OCI-LY7 (cell line): Measurements from ENCODE around the gene CD55. TPM values are rescaled to one million over a fixed set of nuclear protein-coding genes. Genes with fewer than 3 reads are reported as not detected.

ENCODE experiments used
- BruUV-seq: library from RNA; stranded (reverse); fragments of 400-500 nt; replicated peaks from 2 replicates; lab custom pipeline; 2021; lab: Mats Ljungman, UMichigan
- CTCF ChIA-PET: fragments of 300-600 bp; sonication (Branson Sonifier 250); formaldehyde crosslinking; loops from one replicate; lab custom pipeline; 2022; ENCODE audit warnings: antibody characterized with exemption; ENCODE audit not compliant: unreplicated experiment; lab: Charles Lee
- POLR2A ChIA-PET: fragments of 300-600 bp; sonication (Branson Sonifier 250); formaldehyde crosslinking; loops from one replicate; lab custom pipeline; 2022; ENCODE audit warnings: antibody characterized with exemption; lab: Charles Lee
- DNase-seq: peaks from one replicate; pipeline ENCODE4 v3.0.0-alpha.2; 2015; ENCODE audit warnings: low spot score
- H2AFZ ChIP-seq: fragments of 200-600 bp; sonication (generic), shearing (Covaris generic); 2 replicates; pipeline ENCODE4 v1.6.1; 2014; ENCODE audit warnings: mild to moderate bottlenecking, antibody characterized with exemption, low read length, moderate library complexity
- H3K27ac ChIP-seq: fragments of 200-600 bp; sonication (generic); 2 replicates; pipeline ENCODE4 v1.5.1; 2014; ENCODE audit warnings: mixed run types, low read depth, mild to moderate bottlenecking, moderate library complexity, low read length, inconsistent platforms; ENCODE audit not compliant: poor library complexity, severe bottlenecking
- H3K36me3 ChIP-seq: fragments of 200-600 bp; sonication (generic); 2 replicates; pipeline ENCODE4 v1.6.1; 2014; ENCODE audit warnings: mild to moderate bottlenecking, antibody characterized with exemption, low read length, moderate library complexity, mixed read lengths; ENCODE audit not compliant: insufficient read depth
- H3K4me1 ChIP-seq: fragments of 200-600 bp; sonication (generic); 2 replicates; pipeline ENCODE4 v1.5.1; 2014; ENCODE audit warnings: mild to moderate bottlenecking, low read length; ENCODE audit not compliant: insufficient read depth, poor library complexity, severe bottlenecking
- H3K4me2 ChIP-seq: fragments of 200-600 bp; sonication (generic); 2 replicates; pipeline ENCODE4 v1.6.1; 2014; ENCODE audit warnings: mild to moderate bottlenecking, low read length
- H3K4me3 ChIP-seq: fragments of 200-600 bp; sonication (generic); 2 replicates; pipeline ENCODE4 v1.5.1; 2014; ENCODE audit warnings: mild to moderate bottlenecking, low read depth, low read length; ENCODE audit not compliant: poor library complexity, severe bottlenecking
- H3K79me2 ChIP-seq: fragments of 200-600 bp; sonication (generic); 2 replicates; pipeline ENCODE4 v1.6.1; 2016; ENCODE audit warnings: low read depth, mild to moderate bottlenecking, low read length, moderate library complexity, mixed read lengths; ENCODE audit not compliant: insufficient read depth
- H3K9me2 ChIP-seq: fragments of 200-600 bp; sonication (generic); 2 replicates; pipeline ENCODE4 v1.6.1; 2016; ENCODE audit warnings: mild to moderate bottlenecking, low read length, mixed read lengths; ENCODE audit not compliant: insufficient read depth
- H3K9me3 ChIP-seq: fragments of 200-600 bp; sonication (generic); 2 replicates; pipeline ENCODE4 v1.6.1; 2014; ENCODE audit warnings: mild to moderate bottlenecking, mixed run types, low read length, mixed read lengths
- H4K20me1 ChIP-seq: fragments of 200-600 bp; sonication (generic); 2 replicates; pipeline ENCODE4 v1.6.1; 2014; ENCODE audit warnings: mild to moderate bottlenecking, antibody characterized with exemption, low read length, moderate library complexity, mixed read lengths; ENCODE audit not compliant: insufficient read depth
- CTCF ChIP-seq: fragments of 200-600 bp; sonication (generic); conservative IDR thresholded peaks from 2 replicates; pipeline ENCODE4 v1.5.1; 2014; ENCODE audit warnings: mild to moderate bottlenecking, antibody characterized with exemption, low read length, moderate library complexity, mixed read lengths
- EZH2phosphoT487 ChIP-seq: fragments of 200-600 bp; sonication (generic); IDR thresholded peaks from 2 replicates; pipeline ENCODE4 v1.6.1; 2018; ENCODE audit warnings: low read depth, borderline replicate concordance, mild to moderate bottlenecking, mixed run types, antibody characterized with exemption, low read length, moderate library complexity, mixed read lengths
- intact Hi-C: fragments of 100-400 bp; cut with micrococcal nuclease; formaldehyde crosslinking; loops from one replicate; pipeline ENCODE4 v1.10.0; 2022; ENCODE audit not compliant: unreplicated experiment
- total RNA-seq, 2 experiments: library from RNA; depleted of rRNA in 1 of 2; stranded (reverse); fragments of >200 nt in 1 of 2; shearing (Covaris generic) in 1 of 2; gene quantifications; 2 replicates each; pipeline ENCODE4 v1.2.3, GENCODE V29; 2014 to 2022

CD55 gene
- total RNA-seq, 2 experiments from 2014 or later = 20.0 to 28.1 TPM

DNA sequence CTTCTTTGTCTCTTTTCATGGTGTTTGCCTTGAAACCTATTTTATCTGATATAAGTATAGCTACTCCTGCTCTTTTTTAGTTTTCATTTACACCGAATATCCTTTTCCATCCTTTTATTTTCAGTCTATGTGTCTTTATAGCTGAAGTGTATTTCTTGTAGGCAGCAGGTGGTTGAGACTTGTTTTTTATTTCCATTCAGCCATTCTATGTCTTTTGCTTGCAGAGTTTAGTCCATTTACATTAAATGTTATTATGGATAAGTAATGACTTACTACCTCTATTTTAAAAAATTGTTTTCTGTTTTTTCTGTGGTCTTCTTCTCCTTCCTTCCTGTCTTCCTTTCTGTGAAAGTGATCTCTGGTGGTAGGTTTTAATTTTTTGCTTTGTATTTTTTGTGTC lies 45.0 kb upstream of the CD55 start:
- CTCF ChIA-PET = no interaction called here
- no peaks in the 10 kb centered on the region for H3K36me3 ChIP-seq
- H4K20me1 ChIP-seq = no peaks in the 10 kb centered on the region
- H3K9me2 ChIP-seq = no peaks in the 10 kb centered on the region
- H3K4me3 ChIP-seq = no peak overlapping the region
- POLR2A ChIA-PET = no interaction called here
- no peak overlapping the region for H3K27ac ChIP-seq
- no peaks in the 10 kb centered on the region for H3K9me3 ChIP-seq
- intact Hi-C loops = no loop called here
- no peak overlapping the region for H3K4me2 ChIP-seq
- H3K79me2 ChIP-seq = no peaks in the 10 kb centered on the region
- no peaks in the 10 kb centered on the region for H3K4me1 ChIP-seq
- BruUV-seq = no TSS peak
- no peak overlapping the region for H2AFZ ChIP-seq
- TF ChIP-seq CTCF (no peak), EZH2phosphoT487 (no peak)
- no peak for DNase-seq

GRCh38 chr1:207277241-207277640 lies 44.2 kb upstream of the CD55 start:
- TF ChIP-seq CTCF (no peak), EZH2phosphoT487 (no peak)
- H3K4me3 ChIP-seq = no peak overlapping the region
- no peaks in the 10 kb centered on the region for H3K9me3 ChIP-seq
- H2AFZ ChIP-seq = no peak overlapping the region
- no peaks in the 10 kb centered on the region for H3K36me3 ChIP-seq
- H3K27ac ChIP-seq = no peak overlapping the region
- CTCF ChIA-PET = no interaction called here
- no peak overlapping the region for H3K4me2 ChIP-seq
- no peaks in the 10 kb centered on the region for H3K9me2 ChIP-seq
- no peaks in the 10 kb centered on the region for H3K4me1 ChIP-seq
- no peaks in the 10 kb centered on the region for H4K20me1 ChIP-seq
- no peak for DNase-seq
- POLR2A ChIA-PET = no interaction called here
- intact Hi-C loops = no loop called here
- BruUV-seq = no TSS peak
- no peaks in the 10 kb centered on the region for H3K79me2 ChIP-seq

DNA sequence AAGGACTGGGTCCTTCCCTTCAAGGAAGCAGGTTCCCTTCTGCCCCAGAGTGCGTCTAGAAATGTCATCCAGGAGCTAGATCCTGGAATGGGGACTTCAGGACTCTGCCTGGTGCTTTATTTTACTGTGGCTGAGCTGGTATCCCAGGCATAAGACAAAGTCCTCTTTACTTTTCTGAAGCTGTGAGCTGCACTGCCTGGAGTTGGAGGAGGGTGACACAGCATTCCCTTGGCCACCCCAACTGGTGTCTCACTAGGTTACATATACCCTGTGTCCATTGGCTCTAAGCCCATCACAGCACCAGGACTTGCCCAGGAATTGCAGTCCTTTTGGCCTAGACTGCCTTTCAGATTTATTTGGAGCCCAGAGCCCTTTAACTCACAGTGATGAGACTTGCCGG lies 41.8 kb upstream of the CD55 start:
- ChIA-PET POLR2A (interaction anchor here (1.3 kb wide), 1 partner anchor 8 kb away, joined by 3 read pairs; no protein-coding TSS in a partner anchor), CTCF (no interaction called here)
- no peaks in the 10 kb centered on the region for H3K4me1 ChIP-seq
- no peak overlapping the region for H2AFZ ChIP-seq
- no peak for DNase-seq
- no peaks in the 10 kb centered on the region for H3K9me2 ChIP-seq
- no peaks in the 10 kb centered on the region for H3K79me2 ChIP-seq
- TF ChIP-seq EZH2phosphoT487 (no peak), CTCF (no peak)
- no TSS peak for BruUV-seq
- no peaks in the 10 kb centered on the region for H4K20me1 ChIP-seq
- H3K4me2 ChIP-seq = no peak overlapping the region
- H3K36me3 ChIP-seq = no peaks in the 10 kb centered on the region
- no peak overlapping the region for H3K4me3 ChIP-seq
- H3K9me3 ChIP-seq = no peaks in the 10 kb centered on the region
- H3K27ac ChIP-seq = no peak overlapping the region
- intact Hi-C loops = no loop called here
